ENCODE measurements around the gene CYLD.

Gene CYLD

DNA sequence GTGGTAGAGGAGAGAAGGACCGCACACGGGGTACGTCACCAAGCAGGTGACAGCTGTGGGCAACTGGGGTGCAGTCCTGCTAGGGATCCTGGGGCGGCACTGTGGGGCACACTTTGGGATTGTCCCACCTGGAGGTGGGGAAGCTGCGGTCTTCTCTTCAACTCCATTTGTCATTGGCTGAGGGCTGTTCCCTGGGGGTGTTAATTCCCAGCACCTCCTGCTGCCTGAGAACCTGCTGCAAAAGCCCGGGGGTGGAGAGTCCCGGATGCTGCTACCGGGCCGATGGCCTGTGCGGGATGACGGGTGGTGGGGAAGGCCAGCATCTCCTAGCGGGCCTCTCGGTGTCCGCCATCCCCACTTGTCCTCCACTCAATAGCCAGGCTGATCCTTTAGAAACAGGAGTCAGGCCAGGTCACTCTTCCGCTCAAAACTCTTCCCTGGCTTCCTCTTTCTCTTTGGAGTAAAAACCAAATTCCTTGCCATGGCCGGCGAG, 100.2 kb downstream of the CYLD start:
- DNase-seq (ENCODE audit: insufficient read length) = no peak
- FAIRE-seq = no peak
- TF ChIP-seq POLR2A (IDR thresholded peaks at IDR 0.05; ENCODE audit: low read depth, low read length) = no peak
- TF ChIP-seq POLR2AphosphoS5 (IDR thresholded peaks at IDR 0.05; ENCODE audit: low read depth, low read length) = no peak
- no peak for TF ChIP-seq TAF1 (IDR thresholded peaks at IDR 0.05; ENCODE audit: borderline replicate concordance, low read depth, low read length)

DNA sequence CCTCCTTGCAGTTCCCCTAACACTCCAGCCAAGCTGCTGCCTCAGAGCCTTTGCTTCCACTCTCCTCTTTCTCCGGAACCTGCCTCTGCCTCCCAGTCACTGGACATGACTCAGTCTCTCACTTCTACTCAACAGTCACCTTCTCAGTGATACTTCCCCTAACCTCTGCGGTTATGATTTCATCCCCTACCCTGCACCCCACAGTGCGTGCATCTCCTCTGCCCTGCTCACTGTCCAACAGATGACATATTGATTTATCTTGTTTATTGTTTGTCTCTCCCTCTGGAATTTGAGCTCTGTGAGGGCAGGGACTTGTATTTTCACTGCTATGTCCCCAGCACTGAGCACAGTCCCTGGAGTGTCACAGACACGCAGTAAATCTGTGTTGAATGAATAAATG, 100.7 kb downstream of the CYLD start:
- TF ChIP-seq POLR2A (IDR thresholded peaks at IDR 0.05; ENCODE audit: low read depth, low read length) (no peak), POLR2AphosphoS5 (IDR thresholded peaks at IDR 0.05; ENCODE audit: low read depth, low read length) (no peak), TAF1 (IDR thresholded peaks at IDR 0.05; ENCODE audit: borderline replicate concordance, low read depth, low read length) (no peak)
- FAIRE-seq (peak; percentile 46), DNase-seq (ENCODE audit: insufficient read length) (no peak)

DNA sequence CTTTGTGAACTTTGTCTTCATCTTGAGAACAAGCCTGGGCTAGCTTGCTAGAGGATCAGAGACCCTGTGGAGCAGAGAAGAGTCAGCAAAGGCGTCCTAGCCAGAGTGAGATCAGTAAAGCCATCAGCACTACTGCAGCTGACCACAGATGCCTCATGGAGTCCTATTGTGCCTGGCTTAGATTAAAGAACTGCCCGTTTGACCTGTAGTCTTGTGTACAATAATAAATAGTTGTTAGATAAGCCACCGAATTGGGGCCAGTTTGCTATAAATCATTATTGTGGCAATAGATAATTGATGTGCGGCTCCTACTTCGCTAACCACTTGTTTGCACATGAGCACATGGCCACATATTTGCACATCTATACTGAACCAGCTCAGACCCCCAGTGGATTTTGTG, 103.0 kb downstream of the CYLD start:
- DNase-seq (ENCODE audit: insufficient read length) (no peak), FAIRE-seq (no peak)
- no peak for TF ChIP-seq TAF1 (IDR thresholded peaks at IDR 0.05; ENCODE audit: borderline replicate concordance, low read depth, low read length)
- no peak for TF ChIP-seq POLR2A (IDR thresholded peaks at IDR 0.05; ENCODE audit: low read depth, low read length)
- no peak for TF ChIP-seq POLR2AphosphoS5 (IDR thresholded peaks at IDR 0.05; ENCODE audit: low read depth, low read length)

DNA sequence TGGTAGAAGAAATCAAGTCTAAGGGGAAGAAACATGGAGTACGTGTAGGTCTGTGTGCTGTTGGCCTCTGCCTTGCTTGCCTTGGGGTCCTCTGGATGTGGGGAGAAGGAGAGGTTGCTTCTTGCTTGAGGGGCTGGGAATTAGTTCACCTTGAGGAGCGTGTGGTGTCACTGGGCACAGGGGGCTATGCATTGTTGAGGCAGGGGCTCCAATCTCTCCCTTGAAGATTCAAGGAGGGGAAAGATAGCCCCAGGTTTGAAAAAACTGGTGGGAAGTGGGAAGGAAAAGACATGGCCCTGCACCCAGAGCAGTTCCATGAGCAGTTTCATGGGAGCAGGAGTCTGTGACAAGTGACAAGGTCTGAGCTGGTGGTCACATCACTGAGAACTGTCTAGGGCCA, 103.4 kb downstream of the CYLD start:
- DNase-seq (ENCODE audit: insufficient read length) (no peak), FAIRE-seq (no peak)
- TF ChIP-seq TAF1 (IDR thresholded peaks at IDR 0.05; ENCODE audit: borderline replicate concordance, low read depth, low read length) (no peak), POLR2A (IDR thresholded peaks at IDR 0.05; ENCODE audit: low read depth, low read length) (no peak), POLR2AphosphoS5 (IDR thresholded peaks at IDR 0.05; ENCODE audit: low read depth, low read length) (no peak)

DNA sequence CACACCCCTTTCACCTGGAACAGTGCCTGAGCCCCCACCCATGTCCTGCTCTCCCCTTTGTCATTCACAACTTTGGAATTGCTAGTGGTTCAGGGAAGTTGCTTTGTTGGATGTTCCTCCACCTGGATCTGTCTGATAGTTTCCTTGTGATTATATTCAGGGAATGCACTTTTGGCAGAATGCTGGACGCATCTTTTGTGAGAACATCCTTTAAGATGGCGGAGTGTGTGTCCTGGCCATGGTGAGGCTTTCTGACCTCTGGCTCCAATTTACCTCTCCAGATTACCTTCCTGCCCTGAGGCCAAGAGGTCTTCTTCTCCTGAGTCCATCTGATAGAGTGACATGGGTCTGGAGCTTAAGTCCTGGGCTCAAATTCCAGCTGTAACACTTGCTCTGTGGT, 104.6 kb downstream of the CYLD start:
- no peak for DNase-seq (ENCODE audit: insufficient read length)
- TF ChIP-seq POLR2A (IDR thresholded peaks at IDR 0.05; ENCODE audit: low read depth, low read length) (no peak), TAF1 (IDR thresholded peaks at IDR 0.05; ENCODE audit: borderline replicate concordance, low read depth, low read length) (no peak), POLR2AphosphoS5 (IDR thresholded peaks at IDR 0.05; ENCODE audit: low read depth, low read length) (no peak)
- FAIRE-seq = no peak

DNA sequence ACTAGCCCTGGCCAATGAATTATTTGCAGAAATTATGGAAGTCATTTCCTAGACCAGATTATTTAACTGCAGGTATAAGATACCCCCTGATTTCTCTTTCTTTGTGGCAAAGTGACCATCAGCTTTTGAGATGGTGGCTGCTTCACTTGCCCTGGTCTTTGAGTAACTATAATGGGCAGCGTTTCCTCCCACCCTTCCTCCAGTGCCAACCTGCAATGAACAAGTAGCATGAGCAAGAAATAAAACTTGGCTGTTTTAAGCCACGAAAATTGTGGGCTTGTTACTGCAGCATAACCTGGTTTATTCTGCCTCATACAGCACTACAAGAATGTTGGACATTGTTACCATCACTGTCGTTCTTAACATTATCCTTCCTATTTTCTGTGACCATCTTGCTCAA, 105.3 kb downstream of the CYLD start:
- FAIRE-seq = no peak
- TF ChIP-seq POLR2AphosphoS5 (IDR thresholded peaks at IDR 0.05; ENCODE audit: low read depth, low read length) (no peak), TAF1 (IDR thresholded peaks at IDR 0.05; ENCODE audit: borderline replicate concordance, low read depth, low read length) (no peak), POLR2A (IDR thresholded peaks at IDR 0.05; ENCODE audit: low read depth, low read length) (no peak)
- DNase-seq (ENCODE audit: insufficient read length) = no peak

DNA sequence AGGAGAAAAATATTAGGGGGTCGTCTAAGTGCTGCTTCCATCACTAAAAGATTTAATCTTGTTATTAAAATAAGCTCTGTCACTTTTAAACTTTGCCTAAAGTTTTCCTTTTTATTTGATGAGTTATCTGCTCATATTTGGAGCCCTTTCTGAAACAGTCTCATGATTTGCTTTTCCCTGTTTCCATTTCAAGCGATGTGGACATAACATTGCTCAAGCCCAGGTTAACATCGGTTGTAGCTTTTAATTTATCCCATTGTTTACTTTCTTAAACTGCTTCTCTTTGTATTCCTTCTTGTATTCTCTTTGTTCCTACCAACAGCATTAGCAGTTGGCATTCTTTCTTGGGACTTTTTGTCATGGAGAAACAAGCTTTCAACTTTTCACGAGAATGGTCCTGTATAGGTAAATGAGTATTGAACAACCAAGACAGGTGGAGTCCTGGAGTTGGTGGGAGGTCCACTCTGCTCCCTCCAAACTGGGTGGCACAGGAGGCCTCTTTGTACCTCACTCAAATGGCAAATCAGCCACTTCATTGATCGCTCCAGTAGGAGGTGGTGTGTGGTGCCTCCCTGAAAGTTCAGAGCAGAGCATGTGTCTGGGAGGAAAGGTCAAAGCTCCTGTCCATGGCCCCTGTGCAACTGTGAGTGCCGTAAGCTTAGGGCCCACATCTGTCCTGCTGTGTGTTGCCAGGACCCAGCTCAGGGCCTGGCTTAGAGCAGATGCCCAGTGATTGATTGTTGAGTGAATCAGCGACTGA, 107.0 kb downstream of the CYLD start:
- DNase-seq (ENCODE audit: insufficient read length) (no peak), FAIRE-seq (no peak)
- no peak for TF ChIP-seq TAF1 (IDR thresholded peaks at IDR 0.05; ENCODE audit: borderline replicate concordance, low read depth, low read length)
- no peak for TF ChIP-seq POLR2A (IDR thresholded peaks at IDR 0.05; ENCODE audit: low read depth, low read length)
- TF ChIP-seq POLR2AphosphoS5 (IDR thresholded peaks at IDR 0.05; ENCODE audit: low read depth, low read length) = no peak
